Measurements from ENCODE around the gene NDNF. TPM values are rescaled to one million over a fixed set of nuclear protein-coding genes. Genes with fewer than 3 reads are reported as not detected.

Gene NDNF
- total RNA-seq, 1 donor from 2014 or later: 33.3 TPM

GRCh38 chr4:121096629-121097028 lies 24.3 kb upstream of the NDNF start:
- Mint-ChIP-seq H3K36me3 (ENCODE audit: low read depth, unreplicated experiment) (no peaks in the 10 kb centered on the region), H3K27me3 (ENCODE audit: unreplicated experiment) (no peaks in the 10 kb centered on the region), H3K4me1 (ENCODE audit: unreplicated experiment) (peaks cover 2% of the 10 kb centered on the region), H3K27ac (ENCODE audit: unreplicated experiment) (no peak overlapping the region), H3K9me3 (ENCODE audit: unreplicated experiment) (no peaks in the 10 kb centered on the region), H3K4me3 (ENCODE audit: unreplicated experiment) (no peak overlapping the region)
- no peak for DNase-seq (ENCODE audit: low spot score)
- TF ChIP-seq CTCF (IDR thresholded peaks at IDR 0.05; ENCODE audit: unreplicated experiment): peak; percentile 68

GRCh38 chr4:121096191-121096590 lies 23.9 kb upstream of the NDNF start:
- Mint-ChIP-seq H3K4me3 (ENCODE audit: unreplicated experiment) (no peak overlapping the region), H3K9me3 (ENCODE audit: unreplicated experiment) (no peaks in the 10 kb centered on the region), H3K27ac (ENCODE audit: unreplicated experiment) (no peak overlapping the region), H3K36me3 (ENCODE audit: low read depth, unreplicated experiment) (no peaks in the 10 kb centered on the region), H3K4me1 (ENCODE audit: unreplicated experiment) (peaks cover 2% of the 10 kb centered on the region), H3K27me3 (ENCODE audit: unreplicated experiment) (no peaks in the 10 kb centered on the region)
- DNase-seq (ENCODE audit: low spot score): no peak
- TF ChIP-seq CTCF (IDR thresholded peaks at IDR 0.05; ENCODE audit: unreplicated experiment): no peak

DNA sequence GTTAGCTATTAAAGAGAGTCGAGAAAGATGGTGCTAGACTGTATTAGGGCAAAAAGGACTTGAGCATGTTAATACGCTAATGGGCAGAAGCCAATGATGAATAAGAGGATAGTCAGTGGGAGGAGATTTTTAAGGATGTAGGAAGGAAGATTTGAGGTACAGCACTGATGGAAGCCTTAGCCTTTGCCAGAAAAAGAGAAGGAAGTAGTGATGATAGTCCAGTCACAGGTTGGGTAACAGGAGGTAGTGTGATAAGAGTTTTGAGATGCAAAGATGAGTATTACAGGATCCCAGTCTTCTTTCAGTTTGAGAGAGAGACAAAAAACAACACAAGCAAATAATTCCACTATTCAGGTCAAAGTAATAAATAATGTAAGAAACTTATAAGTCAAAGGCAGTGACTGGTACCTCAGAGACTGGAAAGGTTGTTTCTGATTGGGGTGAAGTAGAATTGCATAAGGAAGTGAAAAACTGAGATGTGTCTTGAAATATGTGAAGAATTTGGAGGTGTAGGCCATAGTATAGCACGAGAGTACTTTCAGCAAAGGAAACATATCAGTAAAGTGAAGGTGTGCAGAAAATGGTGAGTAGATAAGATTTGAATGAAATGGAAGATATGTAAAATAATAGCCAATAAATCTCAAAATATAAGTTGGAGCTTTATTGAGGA lies 22.1 kb upstream of the NDNF start:
- H3K36me3 Mint-ChIP-seq (ENCODE audit: low read depth, unreplicated experiment): no peaks in the 10 kb centered on the region
- no peaks in the 10 kb centered on the region for H3K27me3 Mint-ChIP-seq (ENCODE audit: unreplicated experiment)
- no peak overlapping the region for H3K27ac Mint-ChIP-seq (ENCODE audit: unreplicated experiment)
- H3K4me1 Mint-ChIP-seq (ENCODE audit: unreplicated experiment): peaks cover 2% of the 10 kb centered on the region
- no peak overlapping the region for H3K4me3 Mint-ChIP-seq (ENCODE audit: unreplicated experiment)
- no peak for TF ChIP-seq CTCF (IDR thresholded peaks at IDR 0.05; ENCODE audit: unreplicated experiment)
- no peak for DNase-seq (ENCODE audit: low spot score)
- no peaks in the 10 kb centered on the region for H3K9me3 Mint-ChIP-seq (ENCODE audit: unreplicated experiment)

DNA sequence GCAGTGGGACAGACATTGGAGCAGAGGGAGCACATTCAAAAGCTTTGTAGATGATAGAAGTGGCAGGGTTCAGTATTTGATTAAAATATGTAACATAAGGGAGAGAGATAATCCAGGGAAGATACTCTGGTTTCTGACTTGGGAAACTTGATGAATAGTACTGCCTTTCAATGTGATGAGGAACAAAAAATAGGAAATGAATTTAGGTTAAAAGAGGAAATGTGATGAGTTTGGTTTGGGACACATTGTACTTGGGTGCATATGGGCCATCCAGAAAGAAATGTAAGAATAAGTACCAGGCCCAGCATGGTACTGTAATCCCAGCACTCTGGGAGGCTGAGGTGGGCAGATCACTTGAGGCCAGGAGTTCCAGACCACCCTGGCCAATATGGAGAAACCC lies 20.9 kb upstream of the NDNF start:
- H3K27ac Mint-ChIP-seq (ENCODE audit: unreplicated experiment): no peak overlapping the region
- no peak overlapping the region for H3K4me3 Mint-ChIP-seq (ENCODE audit: unreplicated experiment)
- no peaks in the 10 kb centered on the region for H3K27me3 Mint-ChIP-seq (ENCODE audit: unreplicated experiment)
- no peak for TF ChIP-seq CTCF (IDR thresholded peaks at IDR 0.05; ENCODE audit: unreplicated experiment)
- no peak for DNase-seq (ENCODE audit: low spot score)
- H3K36me3 Mint-ChIP-seq (ENCODE audit: low read depth, unreplicated experiment): no peaks in the 10 kb centered on the region
- H3K9me3 Mint-ChIP-seq (ENCODE audit: unreplicated experiment): no peaks in the 10 kb centered on the region
- peaks cover 2% of the 10 kb centered on the region for H3K4me1 Mint-ChIP-seq (ENCODE audit: unreplicated experiment)

- Mint-ChIP-seq H3K27me3 (ENCODE audit: unreplicated experiment) (no peaks in the 10 kb centered on the region), H3K4me3 (ENCODE audit: unreplicated experiment) (no peak overlapping the region), H3K4me1 (ENCODE audit: unreplicated experiment) (no peaks in the 10 kb centered on the region), H3K9me3 (ENCODE audit: unreplicated experiment) (no peaks in the 10 kb centered on the region), H3K36me3 (ENCODE audit: low read depth, unreplicated experiment) (no peaks in the 10 kb centered on the region), H3K27ac (ENCODE audit: unreplicated experiment) (no peak overlapping the region)
- TF ChIP-seq CTCF (IDR thresholded peaks at IDR 0.05; ENCODE audit: unreplicated experiment): no peak
- no peak for DNase-seq (ENCODE audit: low spot score)
Observed at GRCh38 chr4:121091941-121092340, 19.6 kb upstream of the NDNF start.

Measured in endothelial cell (in vitro differentiated cells).